ENCODE measurements around the gene KDM5A.

DNA sequence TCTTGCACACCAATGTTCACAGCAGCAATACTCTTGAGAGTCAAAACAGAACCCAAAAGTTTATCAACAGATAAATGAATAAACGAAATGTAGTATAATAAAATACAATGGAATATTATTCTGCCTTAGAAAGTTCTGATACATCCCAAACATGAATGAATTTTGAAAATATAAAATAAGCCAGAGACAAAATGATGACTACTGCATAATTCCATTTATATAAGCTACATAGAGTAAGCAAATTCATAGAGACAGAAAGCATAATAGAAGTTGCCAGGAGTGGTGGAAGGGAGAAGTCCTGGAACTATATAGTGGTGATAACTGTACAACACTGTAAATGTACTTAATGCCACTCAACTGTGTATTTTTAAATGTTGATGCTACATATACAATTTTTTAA lies 21.1 kb downstream of the KDM5A start:
- TF ChIP-seq, protein P1, sequence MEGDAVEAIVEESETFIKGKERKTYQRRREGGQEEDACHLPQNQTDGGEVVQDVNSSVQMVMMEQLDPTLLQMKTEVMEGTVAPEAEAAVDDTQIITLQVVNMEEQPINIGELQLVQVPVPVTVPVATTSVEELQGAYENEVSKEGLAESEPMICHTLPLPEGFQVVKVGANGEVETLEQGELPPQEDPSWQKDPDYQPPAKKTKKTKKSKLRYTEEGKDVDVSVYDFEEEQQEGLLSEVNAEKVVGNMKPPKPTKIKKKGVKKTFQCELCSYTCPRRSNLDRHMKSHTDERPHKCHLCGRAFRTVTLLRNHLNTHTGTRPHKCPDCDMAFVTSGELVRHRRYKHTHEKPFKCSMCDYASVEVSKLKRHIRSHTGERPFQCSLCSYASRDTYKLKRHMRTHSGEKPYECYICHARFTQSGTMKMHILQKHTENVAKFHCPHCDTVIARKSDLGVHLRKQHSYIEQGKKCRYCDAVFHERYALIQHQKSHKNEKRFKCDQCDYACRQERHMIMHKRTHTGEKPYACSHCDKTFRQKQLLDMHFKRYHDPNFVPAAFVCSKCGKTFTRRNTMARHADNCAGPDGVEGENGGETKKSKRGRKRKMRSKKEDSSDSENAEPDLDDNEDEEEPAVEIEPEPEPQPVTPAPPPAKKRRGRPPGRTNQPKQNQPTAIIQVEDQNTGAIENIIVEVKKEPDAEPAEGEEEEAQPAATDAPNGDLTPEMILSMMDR (IDR thresholded peaks at IDR 0.05; ENCODE audit: poor library complexity, severe bottlenecking), result no peak
- TF ChIP-seq EZH2 (IDR thresholded peaks at IDR 0.05; ENCODE audit: borderline replicate concordance, insufficient read depth, low read length, poor library complexity, severe bottlenecking), result no peak
- TF ChIP-seq EP300 (conservative IDR thresholded peaks at IDR 0.05; ENCODE audit: poor library complexity, severe bottlenecking), result no peak
- no peak for TF ChIP-seq MXI1 (conservative IDR thresholded peaks at IDR 0.05; ENCODE audit: poor library complexity, severe bottlenecking)
